K562 (cell line): Measurements from ENCODE around the gene AURKB. TPM values are rescaled to one million over a fixed set of nuclear protein-coding genes. Genes with fewer than 3 reads are reported as not detected.
A peak's percentile ranks its signal among the peaks of the same experiment; 100 is the strongest.

Source experiments
- CBFB ChIP-seq: sonication (generic); formaldehyde crosslinking; IDR thresholded peaks from 2 replicates; pipeline ENCODE4 v1.4.0; 2020; ENCODE audit warnings: mild to moderate bottlenecking, missing genetic modification reagents
- E2F6 ChIP-seq, 2 experiments: IDR thresholded peaks; 2 replicates each; pipeline ENCODE4 v1.6.1; 2011; ENCODE audit warnings: borderline replicate concordance in 1 of 2, control low read depth in 1 of 2, low read depth in 1 of 2, low read length in 1 of 2, mild to moderate bottlenecking in 1 of 2, mixed read lengths in 1 of 2, moderate library complexity in 1 of 2; ENCODE audit not compliant: insufficient read depth in 1 of 2, insufficient read length in 1 of 2, poor library complexity in 1 of 2, severe bottlenecking in 1 of 2; ENCODE audit errors: extremely low read depth in 1 of 2
- EP300 ChIP-seq: IDR thresholded peaks from 2 replicates; pipeline ENCODE4 v1.6.1; 2012; ENCODE audit warnings: low read length, improper control_type of control experiment
- FOXJ2 ChIP-seq: fragments of 200-800 bp; sonication (Bioruptor generic); IDR thresholded peaks from 2 replicates; pipeline ENCODE4 v1.6.1; 2016; ENCODE audit warnings: missing genetic modification characterization, missing compliant biosample characterization
- IRF2 ChIP-seq: sonication (generic); formaldehyde crosslinking; IDR thresholded peaks from 2 replicates; pipeline ENCODE4 v1.8.1; 2022; ENCODE audit warnings: mild to moderate bottlenecking, missing genetic modification reagents
- KHSRP ChIP-seq: fragments of 450-650 bp; IDR thresholded peaks from 2 replicates; pipeline ENCODE4 v1.6.1; 2017
- MCM2 ChIP-seq: fragments of 450-650 bp; IDR thresholded peaks from 2 replicates; pipeline ENCODE4 v1.6.1; 2017; ENCODE audit warnings: low read depth, mild to moderate bottlenecking
- MIER1 ChIP-seq: fragments of 450-650 bp; IDR thresholded peaks from 2 replicates; pipeline ENCODE4 v1.6.1; 2016; ENCODE audit warnings: antibody characterized with exemption, mild to moderate bottlenecking, low read depth
- MTF1 ChIP-seq: fragments of 250-450 bp; sonication (Bioruptor Pico); IDR thresholded peaks from 2 replicates; pipeline ENCODE4 v1.9.0; 2021; ENCODE audit warnings: moderate library complexity, mild to moderate bottlenecking, inconsistent platforms, borderline replicate concordance
- MYBL2 ChIP-seq, 2 experiments: fragments of 450-650 bp in 1 of 2; sonication (generic) in 1 of 2; formaldehyde crosslinking in 1 of 2; IDR thresholded peaks; 2 replicates each; pipeline versions ENCODE4 v1.6.1 to v1.8.1; 2017 to 2022; ENCODE audit warnings: borderline replicate concordance in 1 of 2, inconsistent platforms in 1 of 2, low read depth in 1 of 2, mild to moderate bottlenecking in 1 of 2, missing genetic modification reagents in 1 of 2, moderate library complexity in 1 of 2
- MYNN ChIP-seq, 2 experiments: sonication (generic); formaldehyde crosslinking in 1 of 2; IDR thresholded peaks; 2 replicates each; pipeline versions ENCODE4 v1.5.0 to v1.6.1; 2016 to 2020; ENCODE audit warnings: antibody characterized with exemption in 1 of 2, missing genetic modification reagents in 1 of 2
- RBFOX2 ChIP-seq: fragments of 200-400 bp; formaldehyde crosslinking; IDR thresholded peaks from 2 replicates; pipeline ENCODE4 v1.6.1; 2017; ENCODE audit warnings: low read depth, mild to moderate bottlenecking, low read length, moderate library complexity
- RCOR1 ChIP-seq, 2 experiments: IDR thresholded peaks; 2 replicates each; pipeline ENCODE4 v1.6.1; 2012; ENCODE audit warnings: low read depth in 2 of 2, low read length in 2 of 2, borderline replicate concordance in 1 of 2, improper control_type of control experiment in 1 of 2
- RFX7 ChIP-seq: fragments of 250-450 bp; sonication (Bioruptor Pico); IDR thresholded peaks from 2 replicates; pipeline ENCODE4 v1.5.1; 2021; ENCODE audit warnings: mild to moderate bottlenecking
- RHOXF2B ChIP-seq: fragments of 250-450 bp; sonication (Bioruptor Pico); conservative IDR thresholded peaks from 2 replicates; pipeline ENCODE4 v1.5.1; 2021
- SAP30 ChIP-seq: fragments of 200-600 bp; sonication (generic); IDR thresholded peaks from 2 replicates; pipeline ENCODE4 v1.6.1; 2012; ENCODE audit warnings: borderline replicate concordance, low read depth, mild to moderate bottlenecking, moderate library complexity, low read length, control low read depth, inconsistent platforms; ENCODE audit not compliant: insufficient read depth, poor library complexity, severe bottlenecking
- TBL1XR1 ChIP-seq, 2 experiments: IDR thresholded peaks; 2 replicates each; pipeline ENCODE4 v1.6.1; 2012; ENCODE audit warnings: improper control_type of control experiment in 2 of 2, low read length in 2 of 2, mild to moderate bottlenecking in 1 of 2
- ZBTB8A ChIP-seq: fragments of 450-650 bp; IDR thresholded peaks from 2 replicates; pipeline ENCODE4 v1.6.1; 2018; ENCODE audit warnings: mild to moderate bottlenecking, moderate library complexity; ENCODE audit not compliant: partially characterized antibody
- ZBTB9 ChIP-seq: fragments of 450-650 bp; formaldehyde crosslinking; IDR thresholded peaks from 2 replicates; pipeline ENCODE4 v1.4.0; 2020; ENCODE audit warnings: mild to moderate bottlenecking, moderate library complexity
- ZNF124 ChIP-seq: sonication (generic); formaldehyde crosslinking; IDR thresholded peaks from 2 replicates; pipeline ENCODE4 v1.8.1; 2022; ENCODE audit warnings: missing genetic modification reagents
- ZNF23 ChIP-seq: fragments of 250-450 bp; sonication (Bioruptor Pico); IDR thresholded peaks from 2 replicates; pipeline ENCODE4 v1.4.0; 2020; ENCODE audit warnings: mild to moderate bottlenecking
- ZNF282 ChIP-seq: sonication (generic); formaldehyde crosslinking; IDR thresholded peaks from 2 replicates; pipeline ENCODE4 v1.8.1; 2023; ENCODE audit warnings: missing genetic modification reagents
- ZNF695 ChIP-seq: fragments of 450-650 bp; formaldehyde crosslinking; IDR thresholded peaks from 2 replicates; pipeline ENCODE4 v1.4.0; 2020; ENCODE audit warnings: mild to moderate bottlenecking, moderate library complexity
- ZNF764 ChIP-seq: fragments of 250-450 bp; sonication (Bioruptor Pico); IDR thresholded peaks from 2 replicates; pipeline ENCODE4 v1.4.0; 2020; ENCODE audit warnings: low read depth, mild to moderate bottlenecking, moderate library complexity
- ZNF79 ChIP-seq: fragments of 250-450 bp; sonication (Bioruptor Pico); IDR thresholded peaks from 2 replicates; pipeline ENCODE4 v1.4.0; 2020; ENCODE audit warnings: low read depth, mild to moderate bottlenecking, moderate library complexity
- polyA plus RNA-seq, 8 experiments: library from polyadenylated mRNA; depleted of rRNA in 4 of 8; stranded (reverse) in 5 of 8; unstranded in 3 of 8; fragments of >200 nt; fragmentation: Nextera tagmentation in 2 of 8; fragmentation: Illumina TruSeq in 1 of 8; extraction: Ambion mirVana in 2 of 8; extraction: Trizol in 1 of 8; gene quantifications; 2 replicates each; pipeline versions ENCODE4 v1.2.1 to v1.2.3, GENCODE V29; 2011 to 2014; ENCODE audit warnings: inconsistent platforms in 1 of 8, missing spikeins in 1 of 8
- total RNA-seq, 7 experiments: library from RNA; depleted of rRNA in 6 of 7; stranded (reverse); fragments of >200 nt in 6 of 7; fragmentation: Illumina TruSeq in 2 of 7; extraction: Trizol in 2 of 7; gene quantifications; 2 replicates each; pipeline versions ENCODE4 v1.2.1 to v1.2.3, GENCODE V29; 2011 to 2021; ENCODE audit warnings: low replicate concordance in 1 of 7
- TF ChIP-seq, protein P1 (sequence below): fragments of 250-450 bp; sonication (Bioruptor Pico); IDR thresholded peaks from 2 replicates; pipeline ENCODE4 v1.9.0; 2021; ENCODE audit warnings: mild to moderate bottlenecking

Gene AURKB
- total and polyA plus RNA-seq, 9 of the 15 experiments (the other 6 are each of a cell fraction or from before 2014, with no cell fraction given): 27.2 to 114 (median 74.8) TPM

DNA sequence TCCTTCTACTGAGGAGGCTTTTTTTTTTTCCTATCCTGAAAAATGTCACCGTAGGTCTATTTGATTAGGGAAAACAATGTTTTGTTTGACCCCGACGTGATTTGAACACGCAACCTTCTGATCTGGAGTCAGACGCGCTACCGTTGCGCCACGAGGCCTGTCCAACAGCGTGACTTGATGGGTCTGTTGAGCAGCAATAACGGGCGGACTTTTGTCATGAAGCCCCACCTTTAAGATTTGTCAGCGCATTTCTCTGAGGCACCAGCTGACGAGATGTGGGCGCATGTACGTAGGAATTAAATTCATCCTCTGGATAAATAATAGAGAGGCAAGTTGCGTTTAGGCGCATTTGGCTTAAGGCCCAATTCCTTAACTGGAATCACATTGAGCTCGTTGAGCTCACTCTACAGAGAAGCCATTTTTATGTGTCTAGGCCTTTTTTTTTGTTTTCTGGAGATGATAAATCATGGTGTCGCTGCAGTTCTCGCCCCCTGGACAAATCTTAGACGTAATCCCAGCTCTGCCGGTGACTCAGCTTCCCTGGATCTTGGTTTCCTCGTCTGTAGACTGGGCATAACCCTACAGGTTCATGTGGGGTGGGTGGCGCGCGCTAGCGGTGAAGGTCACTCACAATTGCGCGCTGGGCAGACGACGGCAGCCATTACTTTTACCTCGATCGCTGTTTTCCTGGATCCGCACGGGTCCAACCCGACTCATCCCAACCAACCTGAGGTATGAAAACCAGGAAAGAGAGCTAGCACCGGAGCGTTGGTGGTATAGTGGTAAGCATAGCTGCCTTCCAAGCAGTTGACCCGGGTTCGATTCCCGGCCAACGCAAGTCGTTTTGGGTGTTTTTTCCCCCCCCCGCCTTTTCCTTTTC lies 10.6 kb upstream of the AURKB start (continued):
- TF ChIP-seq EP300 (peak; percentile 56), ZBTB9 (CRISPR knock-in tag) (no peak), ZNF79 (CRISPR knock-in tag) (no peak), RBFOX2 (peak; percentile 66), ZNF23 (CRISPR knock-in tag) (no peak), RHOXF2B (CRISPR knock-in tag) (no peak), IRF2 (CRISPR knock-in tag) (no peak), ZBTB8A (peak; percentile 64), ZNF124 (CRISPR knock-in tag) (no peak), MYNN (IDR thresholded peaks at IDR 0.05) (peak; percentile 79; the same call in 1 of the 2 replicates), MYNN (CRISPR knock-in tag; IDR thresholded peaks at IDR 0.05) (no peak), SAP30 (no peak), RCOR1 (IDR thresholded peaks at IDR 0.05; ENCODE audit: borderline replicate concordance in 1 of 2, low read depth in 2 of 2, low read length in 2 of 2) (peak in 1 of 2 experiments; percentile 87; a peak in 2 of 4 replicates), TBL1XR1 (IDR thresholded peaks at IDR 0.05; ENCODE audit: low read length in 2 of 2) (peak in 1 of 2 experiments; percentile 88; a peak in 2 of 4 replicates), E2F6 (IDR thresholded peaks at IDR 0.05; ENCODE audit: borderline replicate concordance in 1 of 2, extremely low read depth in 1 of 2, insufficient read depth in 1 of 2, insufficient read length in 1 of 2, low read depth in 1 of 2, low read length in 1 of 2, poor library complexity in 1 of 2, severe bottlenecking in 1 of 2) (no peak), MIER1 (no peak), ZNF695 (no peak), RFX7 (CRISPR knock-in tag) (no peak), MTF1 (no peak), FOXJ2 (tag) (0 out of 2 replicates have a peak, but pooled peaks have one; percentile 54), ZNF282 (no peak), MYBL2 (IDR thresholded peaks at IDR 0.05; ENCODE audit: low read depth) (no peak), MYBL2 (CRISPR knock-in tag; IDR thresholded peaks at IDR 0.05; ENCODE audit: borderline replicate concordance) (no peak), MCM2 (no peak), ZNF764 (CRISPR knock-in tag) (no peak), KHSRP (no peak), CBFB (CRISPR knock-in tag) (no peak)
- TF ChIP-seq, protein P1, sequence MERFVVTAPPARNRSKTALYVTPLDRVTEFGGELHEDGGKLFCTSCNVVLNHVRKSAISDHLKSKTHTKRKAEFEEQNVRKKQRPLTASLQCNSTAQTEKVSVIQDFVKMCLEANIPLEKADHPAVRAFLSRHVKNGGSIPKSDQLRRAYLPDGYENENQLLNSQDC (CRISPR knock-in tag): no peak
